Measurements from ENCODE around the gene WDFY3. TPM values are rescaled to one million over a fixed set of nuclear protein-coding genes. Genes with fewer than 3 reads are reported as not detected.

WDFY3 gene
- total and polyA plus RNA-seq, 2 of the 4 experiments (the other 2 are of a cell fraction): 12.5 to 58.1 TPM

- Histone ChIP-seq H3K9me1 (ENCODE audit: insufficient read depth, low read length) (peaks cover 2% of the 10 kb centered on the region), H3K56ac (ENCODE audit: extremely low read depth, insufficient read depth, low read length) (no peak overlapping the region), H4K20me1 (ENCODE audit: insufficient read depth, low read length) (no peaks in the 10 kb centered on the region), H4K8ac (ENCODE audit: low read depth in 2 of 2, low read length in 2 of 2) (no peak overlapping the region), H2AFZ (replicated peaks; ENCODE audit: low read length, poor library complexity) (no peak overlapping the region), H3K9ac (ENCODE audit: low read depth, low read length) (no peak overlapping the region), H3K27ac (ENCODE audit: insufficient read depth, low read length) (no peak overlapping the region), H4K91ac (ENCODE audit: insufficient read depth, low read depth, low read length) (no peak overlapping the region), H3K4me1 (ENCODE audit: control insufficient read depth, insufficient read depth, low read length) (no peaks in the 10 kb centered on the region), H3K4ac (ENCODE audit: low read depth, low read length) (no peak overlapping the region), H3K4me3 (ENCODE audit: insufficient read depth, low read depth, low read length) (no peak overlapping the region), H2BK120ac (ENCODE audit: low read depth, low read length) (no peak overlapping the region), H3K36me3 (ENCODE audit: control insufficient read depth, insufficient read depth, low read length) (peaks cover 11% of the 10 kb centered on the region), H3K14ac (replicated peaks; ENCODE audit: low read depth, low read length) (no peak overlapping the region), H2AK5ac (ENCODE audit: low read depth, low read length) (no peak overlapping the region), H3K4me2 (ENCODE audit: low read depth, low read length) (no peak overlapping the region), H3K18ac (ENCODE audit: low read depth, low read length) (no peak overlapping the region), H2BK20ac (ENCODE audit: low read depth, low read length) (no peak overlapping the region), H3K9me3 (ENCODE audit: control insufficient read depth, insufficient read depth, low read length) (no peaks in the 10 kb centered on the region), H2BK5ac (ENCODE audit: low read depth, low read length, poor library complexity, severe bottlenecking) (no peak overlapping the region), H3K27me3 (ENCODE audit: control insufficient read depth, insufficient read depth, low read length) (no peaks in the 10 kb centered on the region), H3K23ac (ENCODE audit: low read depth, low read length) (no peak overlapping the region), H2AK9ac (replicated peaks; ENCODE audit: low read depth, low read length, poor library complexity) (no peak overlapping the region), H4K5ac (ENCODE audit: low read depth, low read length) (no peak overlapping the region), H2BK15ac (ENCODE audit: low read depth, low read length) (no peak overlapping the region), H3K79me1 (ENCODE audit: low read depth in 1 of 2, low read length in 2 of 2) (peaks cover 21% of the 10 kb centered on the region in 2 experiments; a peak in 3 of 4 replicates)
- intact Hi-C loops (cut with micrococcal nuclease) (no loop called here), in situ Hi-C loops (cut with MboI; ENCODE audit: low sequenced_read_pairs) (no loop called here), dilution Hi-C loops (cut with HindIII; ENCODE audit: low sequenced_read_pairs, unreplicated experiment) (no loop called here)
- DNase-seq (no peak), ATAC-seq (ENCODE audit: low read depth) (no peak)
- POLR2A ChIA-PET (ENCODE audit: unreplicated experiment): no interaction called here
- BruUV-seq (replicated peaks): no TSS peak
- no CpG with 5 or more reads among the region's 1 CpG for WGBS, 2 experiments (ENCODE audit: extremely low coverage in 2 of 2, insufficient read length in 1 of 2)
- CTCF ChIA-PET: no interaction called here
- peak; percentile 96 for TF ChIP-seq MAFK (IDR thresholded peaks at IDR 0.05; ENCODE audit: low read depth, low read length)
- no peak for TF ChIP-seq FOS (IDR thresholded peaks at IDR 0.05; ENCODE audit: low read depth, low read length)
Observed at GRCh38 chr4:84846985-84847384, 119.5 kb downstream of the WDFY3 start.
